IPS-11a (cell line): ENCODE data around the gene FARP1.
"Not testable (repeated sequence)": the region's sequence is repeated elsewhere in the genome, so short reads cannot be mapped to it uniquely, and the experiment has no call there.

Source experiments
- H3K4me3 ChIP-seq: one replicate; pipeline ENCODE4 v1.5.1; 2013; ENCODE audit warnings: low read depth, low read length, control low read depth

Gene FARP1

GRCh38 chr13:98410612-98411011 is 267.7 kb downstream of the FARP1 start:
- no peak overlapping the region for H3K4me3 ChIP-seq

DNA sequence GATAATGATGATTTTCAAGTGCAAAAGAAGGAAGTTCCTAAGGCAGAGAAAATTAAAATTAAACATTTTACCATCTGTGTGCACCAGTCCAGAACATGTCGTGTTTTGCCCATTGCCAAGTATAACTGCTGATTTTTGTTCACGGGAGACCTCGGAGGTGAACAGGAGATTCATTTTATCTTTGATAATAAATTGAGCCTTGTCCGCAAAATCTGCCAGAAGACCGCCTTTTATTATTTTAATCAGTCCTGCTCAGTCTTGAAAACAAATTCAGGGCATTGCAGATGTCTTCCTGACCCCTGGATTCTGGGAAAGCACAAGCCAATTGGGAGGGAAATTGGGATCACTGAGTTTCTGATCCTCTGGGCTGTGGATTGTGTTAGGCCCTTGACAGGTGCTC is 268.1 kb downstream of the FARP1 start:
- no peak overlapping the region for H3K4me3 ChIP-seq

DNA sequence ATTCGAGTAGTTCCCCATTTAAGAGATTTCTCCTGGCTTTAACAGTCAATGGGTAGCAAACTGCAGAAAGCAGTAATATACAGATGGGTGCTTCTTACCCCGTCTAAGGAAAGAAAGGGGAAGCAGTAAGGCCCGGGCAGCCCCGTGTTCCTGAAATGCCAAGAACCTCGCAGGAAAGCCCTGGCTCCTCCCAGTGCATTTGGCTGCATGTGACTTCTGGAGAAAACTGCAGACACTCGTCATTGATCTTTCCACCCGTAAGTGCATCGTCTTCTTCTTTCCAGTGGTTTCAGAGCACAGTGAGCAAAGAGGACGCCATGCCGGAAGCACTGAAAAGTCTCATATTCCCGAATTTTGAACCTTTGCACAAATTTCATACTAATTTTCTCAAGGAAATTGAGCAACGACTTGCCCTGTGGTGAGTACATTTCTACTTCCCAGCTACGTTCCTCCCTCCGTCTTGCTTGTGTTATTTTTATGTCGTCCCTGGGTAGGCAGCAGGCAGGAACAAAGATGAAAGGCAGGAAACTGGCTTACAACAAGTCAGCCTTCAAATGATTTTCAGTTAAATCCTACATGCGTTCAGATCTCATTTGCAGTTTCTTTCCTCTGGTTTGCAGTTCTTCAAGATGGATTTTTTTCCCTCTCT is 268.8 kb downstream of the FARP1 start:
- H3K4me3 ChIP-seq = no peak overlapping the region

GRCh38 chr13:98413278-98413677 is 270.4 kb downstream of the FARP1 start:
- H3K4me3 ChIP-seq = not testable (repeated sequence)

DNA sequence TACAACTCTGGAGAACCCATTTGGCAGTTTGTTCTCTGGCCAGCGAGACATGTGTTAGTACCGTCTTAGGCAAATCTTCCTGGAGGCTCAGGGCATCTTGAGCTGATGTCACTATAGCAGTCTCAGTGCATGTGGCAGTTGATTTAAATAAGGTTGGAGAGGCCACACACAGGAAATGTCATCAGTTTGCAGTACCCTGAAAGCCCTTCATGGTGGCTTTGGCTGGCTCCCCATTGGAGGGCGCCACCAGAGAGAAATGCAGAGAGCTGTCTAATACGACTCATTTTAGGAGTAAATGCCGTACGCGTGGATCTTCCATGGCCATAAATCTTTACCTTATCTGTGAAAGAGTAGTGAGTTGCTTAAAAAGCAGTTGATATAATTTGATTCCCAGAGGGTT is 270.9 kb downstream of the FARP1 start:
- no peak overlapping the region for H3K4me3 ChIP-seq

DNA sequence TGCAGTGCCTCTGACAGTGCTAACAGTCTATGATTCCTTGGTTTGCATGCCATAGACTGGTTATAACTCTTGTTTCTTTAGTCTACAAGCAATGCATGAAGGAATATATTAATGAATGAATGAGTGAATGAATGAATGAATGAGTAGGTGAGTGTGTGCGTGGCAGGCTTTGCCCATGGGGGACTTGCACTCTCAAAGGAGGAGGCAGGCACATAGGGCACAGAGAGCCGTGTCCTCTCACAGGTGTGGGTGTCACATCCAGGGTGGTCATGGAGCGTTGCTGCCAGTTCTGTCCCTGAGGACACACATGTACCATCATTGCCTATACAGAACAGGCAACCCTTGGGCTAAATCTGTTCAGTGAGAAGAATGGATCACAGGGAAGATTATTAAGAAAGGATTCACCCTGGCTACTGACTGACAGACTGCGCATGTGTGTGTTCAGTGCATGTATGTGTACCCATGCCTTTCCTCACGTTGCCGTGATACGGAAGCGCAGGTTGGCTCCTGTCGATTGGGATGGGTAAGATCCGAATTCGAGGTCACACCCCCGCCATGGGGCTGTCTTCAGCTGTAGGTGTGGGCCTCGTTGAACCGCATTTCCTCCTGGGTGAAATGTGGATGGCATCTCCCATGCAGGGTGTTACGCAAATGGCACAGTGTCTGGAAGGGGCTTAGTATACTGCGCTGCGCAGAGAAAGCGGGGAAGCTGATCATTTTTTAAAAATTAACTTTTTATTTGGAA is 272.6 kb downstream of the FARP1 start:
- no peak overlapping the region for H3K4me3 ChIP-seq

DNA sequence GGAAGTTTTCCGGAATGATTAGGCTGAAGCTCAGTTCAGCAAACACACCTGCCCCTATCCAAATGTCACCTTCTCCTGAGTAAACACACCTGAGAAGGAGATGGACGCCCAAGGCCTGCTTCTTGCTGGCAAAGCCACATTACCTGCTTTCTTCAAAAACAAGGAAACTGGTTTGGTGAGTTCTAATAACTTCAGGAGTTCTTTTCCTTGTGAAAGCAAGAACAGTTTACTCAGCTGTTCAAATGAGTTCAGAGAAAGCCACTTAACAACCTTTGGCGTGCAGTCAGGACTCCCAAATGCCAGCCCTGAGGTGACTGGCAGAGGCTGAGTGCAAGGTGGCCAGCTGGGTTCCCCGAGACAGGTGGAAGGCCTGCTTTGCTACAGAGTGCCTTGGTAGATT is 273.5 kb downstream of the FARP1 start:
- no peak overlapping the region for H3K4me3 ChIP-seq

DNA sequence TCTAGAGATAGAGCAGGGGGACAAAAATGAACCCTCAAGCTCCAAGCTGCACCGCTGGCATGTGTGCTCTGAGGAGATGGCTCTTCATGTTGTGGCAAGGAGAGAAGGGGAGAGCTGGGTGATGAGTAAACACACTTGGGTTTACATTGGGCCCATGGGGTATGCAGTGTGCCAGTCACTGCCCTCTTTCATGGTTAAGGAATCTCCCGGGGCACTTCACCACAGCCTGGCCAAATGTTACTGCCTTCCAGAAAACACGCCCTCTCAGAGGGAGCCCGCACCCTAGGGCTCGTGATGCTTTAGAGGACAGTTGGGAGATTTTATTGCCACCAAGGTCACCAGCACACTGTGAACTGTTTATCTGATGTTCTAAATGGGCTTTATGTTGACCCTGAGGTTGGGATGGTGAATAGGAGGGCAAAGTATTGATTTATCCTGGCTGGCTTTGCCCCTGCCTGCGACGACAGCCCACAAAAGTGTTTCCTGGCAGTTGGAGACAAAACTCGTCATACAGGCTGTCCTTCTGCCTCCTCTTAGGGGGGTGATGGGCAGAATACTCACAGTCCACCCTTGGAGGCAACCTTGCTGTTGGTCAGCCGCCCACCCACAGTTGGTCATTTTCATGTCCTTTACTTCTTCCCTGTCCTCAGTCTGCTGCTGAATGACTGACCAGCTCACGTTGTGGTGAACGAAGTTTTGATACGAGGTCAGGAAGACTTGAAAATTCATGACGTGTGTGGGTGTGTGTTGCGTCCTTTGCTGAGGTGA is 277.1 kb downstream of the FARP1 start:
- no peak overlapping the region for H3K4me3 ChIP-seq

GRCh38 chr13:98420554-98421175 is 277.8 kb downstream of the FARP1 start:
- no peak overlapping the region for H3K4me3 ChIP-seq

DNA sequence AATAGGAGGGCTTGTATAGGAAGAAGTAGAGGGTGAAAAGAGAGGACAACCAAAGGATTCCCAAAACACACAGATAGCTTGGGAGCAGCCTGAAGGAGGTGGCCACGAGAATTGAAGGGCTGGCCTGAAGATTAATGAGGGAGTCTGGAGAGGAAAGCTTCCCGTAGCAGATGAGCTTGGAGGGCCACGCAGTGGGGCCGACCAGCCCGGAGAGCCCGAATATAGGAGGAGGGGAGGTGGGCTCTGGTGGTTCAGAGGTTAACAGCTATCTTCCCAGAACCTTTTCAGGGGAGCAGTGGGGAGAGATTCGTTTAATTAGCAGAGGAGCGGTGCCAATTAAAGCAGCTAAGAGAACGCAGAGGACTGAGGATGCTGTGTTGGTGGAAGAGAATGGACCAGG is 279.2 kb downstream of the FARP1 start:
- H3K4me3 ChIP-seq = no peak overlapping the region

- H3K4me3 ChIP-seq = no peak overlapping the region
Observed at GRCh38 chr13:98423417-98423816, 280.5 kb downstream of the FARP1 start.

GRCh38 chr13:98427331-98427995 is 284.6 kb downstream of the FARP1 start:
- no peak overlapping the region for H3K4me3 ChIP-seq

DNA sequence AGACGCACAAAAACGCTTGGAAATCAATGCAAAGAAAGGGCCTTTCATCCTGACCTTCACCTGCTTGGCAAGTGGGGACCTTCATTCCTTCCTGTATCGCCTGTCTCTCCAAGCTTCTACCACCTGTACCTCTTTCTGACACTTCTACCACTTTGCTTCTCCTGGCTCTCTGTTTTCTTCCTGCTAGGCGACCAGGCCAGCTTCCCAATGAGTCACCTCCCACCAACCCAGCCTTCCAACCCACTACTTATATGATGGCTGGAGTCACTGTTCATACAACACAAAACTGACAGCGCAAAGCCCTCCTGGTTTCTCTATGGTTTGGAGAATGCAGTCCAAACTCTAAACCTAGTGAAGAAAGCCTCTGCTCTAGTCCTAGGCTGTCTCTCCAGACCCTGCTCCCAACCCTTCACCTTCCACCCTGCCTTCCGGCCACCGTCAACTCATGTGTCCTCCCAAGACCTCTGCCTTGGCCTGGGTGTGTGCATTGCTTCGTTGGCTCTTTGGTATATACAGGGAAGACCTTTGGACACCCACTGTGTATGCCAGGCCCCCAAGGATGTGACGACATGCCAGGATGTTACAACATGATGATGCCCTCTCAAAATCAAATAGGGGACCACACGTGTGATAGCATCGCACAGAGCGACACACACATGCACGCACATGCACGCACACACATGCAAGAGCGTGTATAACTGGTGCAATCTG is 285.5 kb downstream of the FARP1 start:
- no peak overlapping the region for H3K4me3 ChIP-seq

- H3K4me3 ChIP-seq = no peak overlapping the region
Observed at GRCh38 chr13:98429081-98429480, 286.2 kb downstream of the FARP1 start.

DNA sequence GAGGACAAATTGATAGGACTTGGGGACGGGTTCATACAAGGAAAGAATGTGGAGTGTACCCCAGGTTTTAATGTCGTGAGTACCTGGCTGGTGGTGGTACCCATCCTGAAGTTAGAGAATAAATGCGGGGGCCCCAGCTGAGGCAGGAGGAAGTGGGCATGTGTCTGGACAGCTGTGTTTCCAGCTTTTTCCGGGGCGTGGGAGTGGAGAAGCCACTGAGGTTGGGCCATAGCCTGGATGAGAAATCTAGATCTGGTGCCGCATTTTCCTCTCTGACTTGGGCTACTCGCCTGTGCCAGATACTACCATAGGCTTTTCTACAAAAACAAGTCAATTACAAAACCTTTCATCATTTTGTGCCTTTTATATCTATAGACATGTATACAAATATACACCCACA is 286.6 kb downstream of the FARP1 start:
- no peak overlapping the region for H3K4me3 ChIP-seq

- H3K4me3 ChIP-seq = no peak overlapping the region
Observed at GRCh38 chr13:98429977-98430736, 287.3 kb downstream of the FARP1 start.

GRCh38 chr13:98432638-98433037 is 289.7 kb downstream of the FARP1 start:
- H3K4me3 ChIP-seq = no peak overlapping the region

DNA sequence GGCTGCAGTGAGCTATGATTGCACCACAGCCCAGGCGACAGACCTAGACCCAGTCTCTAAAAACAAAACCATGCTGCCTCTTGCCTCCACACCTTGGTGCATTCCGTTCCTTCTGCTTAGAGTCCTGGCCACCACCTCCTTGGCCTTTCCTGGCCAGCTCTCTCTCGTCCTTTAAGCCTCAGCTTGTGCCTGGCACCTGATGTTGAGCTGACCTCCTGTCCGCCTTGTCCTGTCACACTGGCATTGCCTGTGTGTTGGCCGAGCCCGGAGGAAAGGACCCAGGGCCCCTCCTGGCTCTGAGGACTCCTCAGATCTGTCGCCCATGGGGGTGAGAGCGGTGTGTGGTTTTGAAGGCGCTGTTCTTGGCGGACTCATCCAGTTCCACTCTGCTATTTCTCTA is 290.8 kb downstream of the FARP1 start:
- no peak overlapping the region for H3K4me3 ChIP-seq

- H3K4me3 ChIP-seq = no peak overlapping the region
Observed at GRCh38 chr13:98434060-98434459, 291.2 kb downstream of the FARP1 start.

DNA sequence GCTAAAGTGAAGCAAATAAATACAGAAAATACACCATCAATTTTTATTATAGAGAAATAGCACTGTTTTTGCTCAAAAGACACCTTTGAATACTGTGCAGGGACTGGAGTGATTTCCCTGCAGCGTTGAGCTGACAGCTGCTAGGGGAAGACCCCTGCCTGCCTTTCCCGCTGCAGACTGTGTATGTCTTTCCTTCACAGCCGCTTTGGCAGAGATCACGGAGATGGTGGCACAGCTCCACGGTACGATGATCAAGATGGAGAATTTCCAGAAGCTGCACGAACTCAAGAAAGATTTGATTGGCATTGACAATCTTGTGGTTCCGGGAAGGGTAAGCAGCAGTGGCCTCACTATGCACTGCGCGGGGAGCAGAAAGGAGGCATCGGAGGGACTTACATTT is 292.5 kb downstream of the FARP1 start:
- H3K4me3 ChIP-seq = no peak overlapping the region
